AG09309 (cell line): ENCODE data around the gene SPRED3.
A peak's percentile ranks its signal among the peaks of the same experiment; 100 is the strongest.
"Not testable (repeated sequence)": the region's sequence is repeated elsewhere in the genome, so short reads cannot be mapped to it uniquely, and the experiment has no call there.

Source experiments
- DNase-seq: peaks from one replicate; pipeline ENCODE4 v3.0.0-alpha.2; 2010; ENCODE audit warnings: low read depth
- H3K4me3 ChIP-seq: 2 replicates; pipeline ENCODE4 v1.5.1; 2011; ENCODE audit warnings: mild to moderate bottlenecking, low read depth, low read length, moderate library complexity; ENCODE audit not compliant: control insufficient read depth
- CTCF ChIP-seq: IDR thresholded peaks from 2 replicates; pipeline ENCODE4 v1.5.1; 2011; ENCODE audit warnings: mild to moderate bottlenecking, low read depth, low read length, inconsistent platforms; ENCODE audit not compliant: insufficient read depth, control insufficient read depth; ENCODE audit errors: missing control alignments

SPRED3 gene

GRCh38 chr19:38388349-38389100, at the start of gene SPRED3:
SPRED3 (plus strand) TSS chr19:38388697; CDS start chr19:38390303, 1,606 bp downstream.
- TF ChIP-seq CTCF, result no peak

GRCh38 chr19:38339011-38339410, 49.5 kb upstream of the SPRED3 start:
- H3K4me3 ChIP-seq, DNase-seq: not testable (repeated sequence)

More at GRCh38 chr19:38388349-38389100, at the start of gene SPRED3:
- H3K4me3 ChIP-seq, result peak within 1 kb of the TSS; percentile 84
- no peak for DNase-seq

- no peak for TF ChIP-seq CTCF
- DNase-seq, result no peak
- no peak overlapping the region for H3K4me3 ChIP-seq
Measured at GRCh38 chr19:38340927-38341326, 47.6 kb upstream of the SPRED3 start.

GRCh38 chr19:38346837-38347236, 41.7 kb upstream of the SPRED3 start:
- H3K4me3 ChIP-seq, result no peak overlapping the region
- TF ChIP-seq CTCF, result no peak
- DNase-seq, result no peak

GRCh38 chr19:38350883-38351282, 37.6 kb upstream of the SPRED3 start:
- H3K4me3 ChIP-seq, result no peak overlapping the region
- DNase-seq, result no peak
- no peak for TF ChIP-seq CTCF

GRCh38 chr19:38351865-38352395, 36.6 kb upstream of the SPRED3 start:
- TF ChIP-seq CTCF, result no peak
- H3K4me3 ChIP-seq, result no peak overlapping the region
- no peak for DNase-seq

GRCh38 chr19:38352611-38353010, 35.9 kb upstream of the SPRED3 start:
- no peak for DNase-seq
- no peak overlapping the region for H3K4me3 ChIP-seq
- TF ChIP-seq CTCF, result no peak
